Measurements from ENCODE around the gene DOK7.
A peak's percentile ranks its signal among the peaks of the same experiment; 100 is the strongest.
"Not testable (repeated sequence)": the region's sequence is repeated elsewhere in the genome, so short reads cannot be mapped to it uniquely, and the experiment has no call there.

DOK7 gene

DNA sequence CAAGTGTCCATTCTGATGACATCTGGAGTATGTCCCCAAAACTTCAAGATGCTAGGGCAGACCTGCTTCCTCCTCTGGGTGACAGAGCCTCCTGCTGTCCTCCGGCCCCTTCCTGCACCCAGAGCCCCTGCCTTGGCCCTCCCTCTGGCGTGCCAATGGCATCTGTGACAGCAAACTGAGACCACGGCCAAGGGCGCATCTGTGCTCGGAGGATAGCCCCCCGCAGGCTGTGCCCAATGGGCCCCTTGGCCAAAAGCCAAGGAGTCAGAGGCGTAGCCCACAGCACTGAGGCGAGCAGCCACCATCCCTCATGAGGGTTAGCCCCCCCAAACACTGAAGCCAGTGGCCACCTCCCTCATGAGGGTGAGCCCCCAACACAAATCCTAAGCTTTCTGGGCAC, 61.2 kb downstream of the DOK7 start:
- DNase-seq: no peak

DNA sequence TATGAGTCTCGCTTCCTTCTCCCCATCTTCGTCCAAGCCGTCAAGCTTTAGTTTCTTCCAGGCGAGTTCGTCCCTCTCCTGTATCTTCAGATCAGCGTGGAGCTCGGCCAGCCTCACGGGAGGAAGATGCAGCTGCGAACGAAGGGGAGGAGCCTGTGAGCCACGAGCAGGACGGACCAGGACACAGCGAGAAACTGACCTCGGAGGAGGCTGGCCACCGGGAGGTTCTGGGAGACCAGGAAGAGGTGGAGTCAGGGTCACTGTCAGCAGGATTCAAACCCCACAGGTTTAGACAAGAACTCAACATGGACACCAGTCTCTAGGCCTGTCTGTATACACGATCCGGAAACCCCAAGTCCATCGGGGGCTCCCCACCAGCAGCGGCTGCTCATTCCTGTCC, 61.8 kb downstream of the DOK7 start:
- no peak for DNase-seq

DNA sequence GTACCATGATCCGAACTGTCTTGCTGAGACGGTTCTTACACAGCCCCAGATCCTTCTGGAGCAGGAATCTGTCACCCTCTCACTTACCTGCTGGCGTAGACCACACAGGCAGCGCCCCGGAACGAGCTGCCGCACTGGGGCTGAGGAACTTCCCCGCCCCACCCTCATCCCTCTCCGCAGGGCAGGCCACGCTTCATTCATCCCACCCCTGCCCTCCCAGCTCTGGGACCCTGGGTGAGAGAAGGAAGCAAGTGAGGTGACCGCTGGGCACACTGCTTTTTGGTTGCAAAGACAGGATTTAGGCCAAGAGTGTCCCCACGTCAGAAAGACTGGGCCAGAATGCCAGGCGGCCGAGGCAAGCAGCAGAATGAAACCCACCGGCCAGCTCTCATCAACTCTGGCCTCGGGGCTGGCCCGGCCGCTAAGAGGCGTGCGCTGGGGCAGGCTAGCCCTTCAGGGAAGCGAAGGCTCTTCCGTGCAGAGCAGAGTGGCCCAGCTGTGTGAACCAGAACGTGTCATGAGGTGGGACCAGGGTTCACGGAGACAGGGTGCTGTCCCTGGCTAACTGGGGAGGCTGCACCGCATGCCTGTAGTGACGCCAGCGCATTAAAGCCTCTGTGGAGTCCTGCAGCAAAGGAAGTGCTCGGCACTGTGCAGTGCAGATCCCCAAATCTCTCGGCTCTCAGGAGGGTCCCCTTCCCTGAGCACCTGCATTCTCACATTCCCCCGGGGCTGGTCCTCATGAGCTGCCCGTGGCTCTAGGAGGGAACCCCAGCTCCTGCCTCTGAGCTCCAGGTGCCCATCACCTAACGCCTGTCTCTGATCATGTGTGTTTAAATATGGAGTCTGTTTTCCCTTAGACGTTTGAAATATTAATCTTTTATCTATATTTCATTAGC, 62.7 kb downstream of the DOK7 start:
- no peak for DNase-seq

- no peak for DNase-seq
These were observed 63.4 kb downstream of the DOK7 start for GRCh38 chr4:3526456-3526855.

GRCh38 chr4:3527101-3527913, 64.2 kb downstream of the DOK7 start:
- DNase-seq: no peak

- DNase-seq: no peak
These were observed 65.1 kb downstream of the DOK7 start for GRCh38 chr4:3527914-3528876.

GRCh38 chr4:3529363-3529762, 66.3 kb downstream of the DOK7 start:
- DNase-seq: peak; percentile 3

- DNase-seq: no peak
These were observed 66.9 kb downstream of the DOK7 start for GRCh38 chr4:3530051-3530450.

DNA sequence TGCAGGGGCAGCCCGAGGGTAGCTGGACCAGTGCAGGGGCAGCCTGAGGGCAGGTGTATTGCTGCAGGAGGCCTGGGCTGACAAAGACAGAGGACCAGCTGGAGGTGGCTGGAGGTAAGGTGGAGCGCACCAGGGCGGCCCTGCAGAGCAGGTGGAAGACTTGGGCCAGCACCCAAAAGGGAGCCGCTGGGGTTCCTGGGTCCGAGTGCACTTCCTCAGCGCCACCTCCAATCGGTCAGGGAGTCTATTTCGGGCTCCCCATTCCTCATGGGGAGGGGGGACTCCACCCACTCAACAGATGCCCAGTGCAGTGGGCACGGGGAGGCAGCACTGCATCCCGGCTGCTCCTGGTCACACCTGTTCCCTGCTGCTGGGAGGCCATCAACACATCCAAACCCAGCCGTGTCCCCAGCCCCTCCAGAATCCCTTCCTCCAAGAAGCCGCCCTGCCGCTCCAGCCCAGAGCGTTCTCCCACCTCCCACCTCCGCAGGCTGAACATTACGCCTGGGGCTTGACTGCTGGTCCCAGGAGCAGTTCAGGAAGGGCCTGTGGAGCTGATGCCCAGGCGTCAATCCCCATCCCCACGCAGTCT, 67.7 kb downstream of the DOK7 start:
- no peak for DNase-seq

DNA sequence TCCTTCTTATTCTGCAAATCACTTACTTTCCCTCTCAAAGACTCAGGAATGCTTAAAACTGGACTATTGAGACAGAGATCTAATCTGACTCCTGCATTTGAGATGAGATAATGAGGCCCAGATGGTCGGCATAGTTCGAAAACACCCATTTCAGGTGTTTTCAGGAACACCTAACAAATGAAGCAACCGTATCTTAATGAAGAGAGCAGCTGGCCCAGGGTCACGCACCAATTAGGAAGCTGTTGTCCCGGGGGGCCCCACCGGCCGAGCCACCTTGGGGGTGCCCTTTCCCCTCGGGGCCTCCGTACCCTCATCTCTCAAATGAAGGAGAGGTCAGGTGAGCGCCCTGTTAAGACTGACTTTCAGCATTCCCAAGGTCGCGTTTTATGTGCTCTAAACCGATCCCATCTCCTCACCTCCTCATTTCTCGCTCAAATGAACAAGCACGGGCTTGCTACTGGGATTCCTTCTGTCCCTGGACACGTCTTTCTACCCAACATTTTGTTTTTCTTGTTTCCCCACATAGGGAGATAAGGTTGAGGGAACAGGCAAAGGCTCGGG, 68.3 kb downstream of the DOK7 start:
- no peak for DNase-seq

DNA sequence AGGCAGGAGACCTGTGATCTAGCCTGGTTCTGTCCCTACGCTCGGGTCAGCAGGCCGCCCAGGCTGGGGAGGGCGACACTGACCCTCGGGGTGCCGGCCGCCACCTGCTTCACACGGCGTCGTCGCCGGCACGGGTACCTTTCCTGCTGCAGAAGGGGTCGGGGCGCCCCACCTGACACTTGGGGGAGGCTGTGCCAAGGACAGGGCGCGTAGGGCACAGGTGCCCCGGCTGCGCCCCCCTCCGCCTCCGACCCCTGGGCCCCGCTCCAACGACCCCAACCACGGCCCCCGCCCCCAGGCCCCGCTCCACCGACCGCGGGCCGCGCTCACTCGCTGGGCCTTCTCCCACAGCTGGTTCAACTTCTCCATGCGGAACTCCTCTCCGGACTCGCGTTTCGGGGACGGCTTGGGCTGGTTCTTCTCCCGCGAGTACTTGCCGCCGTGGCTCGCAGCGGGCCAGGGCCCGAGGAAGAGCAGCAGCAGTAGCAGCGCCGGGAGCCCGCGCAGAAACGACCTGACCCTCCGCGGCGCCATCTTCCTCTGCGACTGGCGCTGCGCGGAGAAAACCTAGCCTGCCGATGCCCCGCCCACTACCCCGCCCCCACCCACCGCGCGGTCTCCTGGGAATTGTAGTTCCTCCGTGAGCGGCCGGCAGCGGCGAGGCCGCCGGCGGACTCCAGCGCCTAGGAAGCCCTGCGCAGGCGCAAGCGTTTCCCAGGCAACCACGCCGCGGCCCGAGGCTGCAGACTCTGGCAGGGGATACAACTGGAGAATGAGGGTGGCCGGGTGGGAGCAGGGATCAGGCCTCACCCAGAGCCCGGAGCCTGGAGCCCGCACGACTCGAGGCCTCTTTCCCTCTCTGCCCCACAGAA, 69.0 kb downstream of the DOK7 start, which contains the start of gene LRPAP1:
LRPAP1 (minus strand) TSS at position 544 of the 872 bp plus-strand sequence; CDS start at position 534, 10 bp downstream.
- peak; percentile 85 for DNase-seq

GRCh38 chr4:3532751-3533422, 69.8 kb downstream of the DOK7 start:
- DNase-seq: no peak

DNA sequence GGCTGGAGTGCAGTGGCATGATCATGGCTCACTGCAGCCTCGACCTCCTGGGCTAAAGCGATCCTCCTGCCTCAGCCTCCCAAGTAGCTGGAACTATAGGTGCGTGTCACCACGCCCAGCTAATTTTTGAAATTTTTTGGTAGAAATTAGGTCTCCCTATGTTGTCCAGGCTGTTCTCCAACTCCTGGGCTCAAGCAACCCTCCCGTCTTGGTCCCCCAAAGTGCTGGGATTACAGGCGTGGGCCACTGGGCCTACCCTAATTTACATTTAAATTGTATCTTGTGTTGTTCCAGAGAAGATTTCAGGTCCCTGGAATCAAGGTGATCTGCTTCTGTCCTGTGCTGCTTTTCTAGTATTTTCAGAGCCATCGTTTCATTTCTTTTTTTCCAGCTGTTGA, 70.3 kb downstream of the DOK7 start:
- no peak for DNase-seq

GRCh38 chr4:3535812-3536211, 72.7 kb downstream of the DOK7 start:
- not testable (repeated sequence) for DNase-seq

DNA sequence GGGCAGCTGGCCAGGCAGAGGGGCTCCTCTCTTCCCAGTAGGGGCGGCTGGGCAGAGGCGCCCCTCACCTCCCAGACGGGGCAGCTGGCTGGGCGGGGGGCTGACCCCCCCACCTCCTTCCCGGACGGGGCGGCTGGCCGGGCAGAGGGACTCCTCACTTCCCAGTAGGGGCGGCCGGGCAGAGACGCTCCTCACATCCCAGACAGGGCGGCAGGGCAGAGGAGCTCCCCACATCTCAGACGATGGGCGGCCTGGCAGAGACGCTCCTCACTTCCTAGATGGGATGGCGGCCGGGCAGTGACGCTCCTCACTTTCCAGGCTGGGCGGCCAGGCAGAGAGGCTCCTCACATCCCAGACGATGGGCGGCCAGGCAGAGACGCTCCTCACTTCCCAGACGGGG, 75.8 kb downstream of the DOK7 start:
- not testable (repeated sequence) for DNase-seq

GRCh38 chr4:3543415-3543814, 80.3 kb downstream of the DOK7 start:
- not testable (repeated sequence) for DNase-seq
